GM12872 (cell line): ENCODE results near the gene RASA2.

Experiments
- TF ChIP-seq, protein P1 (sequence below): IDR thresholded peaks from 3 replicates; pipeline ENCODE4 v1.5.1; 2011; ENCODE audit warnings: low read depth, mild to moderate bottlenecking, low read length, moderate library complexity; ENCODE audit not compliant: insufficient read depth

RASA2 gene

DNA sequence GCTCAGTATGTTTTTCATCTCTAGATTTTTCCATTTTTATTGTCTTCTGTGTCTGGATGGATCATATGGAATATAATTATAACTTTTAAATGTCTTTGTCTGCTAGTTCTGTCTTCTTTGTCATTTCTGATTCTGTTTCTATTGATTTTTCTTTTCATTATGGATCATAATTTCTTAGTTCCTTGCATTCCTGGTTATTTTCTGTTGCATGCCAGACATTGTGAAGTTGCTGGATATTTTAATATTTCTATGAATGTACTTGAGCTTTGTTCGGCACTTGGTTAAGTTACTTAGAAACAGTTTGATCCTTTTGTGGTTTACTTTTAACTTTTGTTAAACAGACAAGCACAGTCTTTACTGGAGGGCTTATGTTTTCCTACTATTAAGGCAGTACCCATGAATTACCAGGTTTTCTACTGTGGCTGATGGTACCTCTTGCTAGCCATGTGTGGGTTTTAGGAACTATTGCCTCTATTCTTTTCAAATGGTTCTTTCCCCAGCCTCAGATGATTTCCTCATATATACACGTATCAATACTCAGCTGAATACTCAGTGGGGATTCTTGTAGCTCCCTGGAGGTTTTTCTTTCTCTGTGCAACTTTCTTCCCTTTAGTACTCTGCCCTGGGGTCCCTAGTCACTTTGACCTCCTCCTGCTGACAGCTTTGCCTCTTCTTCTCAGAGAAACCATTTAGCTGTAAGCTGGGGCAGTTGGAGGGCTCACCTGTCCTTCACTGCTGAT is 64.3 kb downstream of the RASA2 start:
- TF ChIP-seq, protein P1, sequence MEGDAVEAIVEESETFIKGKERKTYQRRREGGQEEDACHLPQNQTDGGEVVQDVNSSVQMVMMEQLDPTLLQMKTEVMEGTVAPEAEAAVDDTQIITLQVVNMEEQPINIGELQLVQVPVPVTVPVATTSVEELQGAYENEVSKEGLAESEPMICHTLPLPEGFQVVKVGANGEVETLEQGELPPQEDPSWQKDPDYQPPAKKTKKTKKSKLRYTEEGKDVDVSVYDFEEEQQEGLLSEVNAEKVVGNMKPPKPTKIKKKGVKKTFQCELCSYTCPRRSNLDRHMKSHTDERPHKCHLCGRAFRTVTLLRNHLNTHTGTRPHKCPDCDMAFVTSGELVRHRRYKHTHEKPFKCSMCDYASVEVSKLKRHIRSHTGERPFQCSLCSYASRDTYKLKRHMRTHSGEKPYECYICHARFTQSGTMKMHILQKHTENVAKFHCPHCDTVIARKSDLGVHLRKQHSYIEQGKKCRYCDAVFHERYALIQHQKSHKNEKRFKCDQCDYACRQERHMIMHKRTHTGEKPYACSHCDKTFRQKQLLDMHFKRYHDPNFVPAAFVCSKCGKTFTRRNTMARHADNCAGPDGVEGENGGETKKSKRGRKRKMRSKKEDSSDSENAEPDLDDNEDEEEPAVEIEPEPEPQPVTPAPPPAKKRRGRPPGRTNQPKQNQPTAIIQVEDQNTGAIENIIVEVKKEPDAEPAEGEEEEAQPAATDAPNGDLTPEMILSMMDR: no peak

DNA sequence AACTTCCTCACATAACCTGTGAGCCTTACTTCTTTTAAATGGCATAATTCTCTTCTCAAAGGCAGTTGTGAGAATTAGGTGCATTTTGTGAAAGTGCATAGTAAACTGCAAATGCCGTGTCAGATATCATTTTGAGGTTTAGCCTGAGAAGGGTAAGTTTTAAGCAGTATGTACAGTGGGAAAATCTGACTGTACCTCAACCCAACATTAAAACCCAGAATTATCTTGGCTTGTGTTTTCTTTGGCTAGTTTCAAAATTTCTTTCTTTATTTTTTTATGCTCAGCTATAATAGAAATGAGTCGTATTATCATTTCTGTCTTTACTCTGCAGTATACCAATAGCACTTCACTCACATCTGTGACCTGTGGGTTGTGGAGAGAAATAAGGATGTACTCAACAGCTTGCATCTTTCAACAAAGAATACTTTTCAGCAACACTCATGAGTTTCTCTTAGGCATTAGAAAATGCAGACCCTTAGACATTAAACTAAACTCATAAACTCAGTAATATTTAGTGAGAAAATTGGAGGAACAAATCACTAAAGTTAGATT is 65.7 kb downstream of the RASA2 start:
- TF ChIP-seq, protein P1: no peak

DNA sequence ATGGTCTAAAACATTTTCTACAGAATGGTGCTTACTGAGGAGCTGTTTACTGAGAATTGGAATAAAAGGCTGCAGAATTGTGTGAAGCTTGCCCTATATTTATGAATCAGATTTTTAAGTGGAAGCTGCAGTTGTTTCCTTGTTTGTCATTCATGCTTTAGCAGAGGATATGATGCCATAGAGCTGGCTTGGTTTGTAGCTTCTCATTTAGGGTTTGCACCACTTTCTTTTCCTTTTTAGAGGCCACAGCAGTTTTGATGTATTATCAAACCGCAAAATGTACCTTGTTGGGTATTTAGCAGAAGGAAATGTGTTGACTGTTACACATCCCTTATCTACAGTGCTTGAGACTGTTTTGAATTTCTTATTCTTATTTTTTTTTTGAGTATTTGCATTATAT is 66.2 kb downstream of the RASA2 start:
- TF ChIP-seq, protein P1: no peak

DNA sequence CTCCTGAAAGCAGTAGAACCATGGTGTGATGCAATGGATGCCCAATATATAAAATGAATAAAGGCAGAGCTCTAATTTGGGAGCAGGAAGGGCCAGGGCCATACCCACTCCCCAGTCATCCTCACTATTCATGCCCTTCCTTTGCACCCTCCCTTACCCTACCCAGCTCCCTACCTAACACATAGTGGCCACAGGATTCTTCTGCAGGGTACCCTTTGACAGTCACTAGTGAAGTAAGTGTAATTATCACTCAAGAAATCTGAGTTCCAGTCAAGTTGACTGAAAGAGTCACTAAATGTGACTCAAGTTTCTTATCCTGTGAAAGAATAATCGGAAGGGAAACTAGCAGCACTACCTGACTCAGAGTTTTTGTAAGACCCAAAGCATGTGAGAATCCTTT is 69.2 kb downstream of the RASA2 start:
- TF ChIP-seq, protein P1: no peak

DNA sequence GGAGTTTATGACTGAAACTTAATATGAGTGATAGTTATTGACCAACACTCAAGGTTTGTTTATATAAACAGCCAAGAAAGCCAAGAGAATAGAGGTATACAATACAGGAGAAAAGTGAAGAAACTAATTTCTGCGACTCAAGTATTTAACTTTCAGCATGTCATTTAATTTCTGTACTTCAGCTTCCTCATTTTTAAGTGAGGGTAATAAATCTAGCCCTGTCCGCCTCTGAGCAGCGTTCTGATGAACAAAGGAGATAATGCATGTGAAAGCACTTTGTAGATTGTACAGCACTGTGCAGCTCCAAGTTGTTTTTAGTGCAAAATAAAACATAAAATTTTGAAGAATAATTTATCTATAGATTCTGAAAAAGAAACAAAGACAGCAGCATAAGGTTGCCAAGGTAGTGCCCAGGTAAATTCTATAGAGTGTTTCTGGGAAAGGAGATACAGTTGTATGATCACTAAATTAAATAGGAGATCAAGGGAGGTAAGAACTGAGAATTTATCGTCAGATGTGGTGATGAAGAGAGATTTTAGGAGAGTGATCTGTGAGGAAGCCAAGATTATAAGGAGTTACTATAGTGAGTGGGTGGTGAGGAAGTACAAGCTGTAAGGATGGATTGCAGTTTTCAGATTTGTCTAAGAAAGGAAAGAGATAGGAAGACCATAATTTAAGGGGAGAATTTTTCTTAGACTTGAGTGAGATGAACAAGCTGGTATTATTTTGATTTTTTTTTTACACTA is 71.3 kb downstream of the RASA2 start:
- TF ChIP-seq, protein P1: no peak

DNA sequence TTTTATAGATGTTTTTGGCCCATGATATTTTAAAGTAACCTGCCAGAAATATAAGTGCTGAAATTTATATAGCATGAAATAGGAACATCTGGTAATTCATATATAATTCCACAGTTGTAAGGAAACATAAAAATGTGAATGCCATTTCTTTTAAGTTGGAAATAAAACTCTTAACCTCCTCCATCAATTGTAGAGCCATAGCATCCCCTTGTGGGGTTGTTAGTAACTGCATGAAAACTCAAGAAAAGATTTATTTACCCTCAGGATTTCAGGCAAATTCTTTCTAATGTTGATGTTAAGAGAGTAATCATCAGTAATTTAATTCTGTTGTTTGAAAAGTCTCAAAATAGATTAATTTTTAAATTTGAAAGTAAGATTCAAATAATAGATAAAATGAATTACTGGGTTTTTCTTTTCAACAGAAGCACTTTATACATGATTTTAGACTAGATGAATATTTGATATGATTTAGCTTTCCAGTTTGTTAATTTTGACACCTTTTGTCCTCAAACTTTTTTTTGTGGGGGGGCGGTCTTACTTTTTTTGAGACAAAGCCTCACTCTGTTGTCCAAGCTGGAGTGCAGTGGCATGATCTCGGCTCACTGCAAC is 74.7 kb downstream of the RASA2 start:
- TF ChIP-seq, protein P1: peak; percentile 86

DNA sequence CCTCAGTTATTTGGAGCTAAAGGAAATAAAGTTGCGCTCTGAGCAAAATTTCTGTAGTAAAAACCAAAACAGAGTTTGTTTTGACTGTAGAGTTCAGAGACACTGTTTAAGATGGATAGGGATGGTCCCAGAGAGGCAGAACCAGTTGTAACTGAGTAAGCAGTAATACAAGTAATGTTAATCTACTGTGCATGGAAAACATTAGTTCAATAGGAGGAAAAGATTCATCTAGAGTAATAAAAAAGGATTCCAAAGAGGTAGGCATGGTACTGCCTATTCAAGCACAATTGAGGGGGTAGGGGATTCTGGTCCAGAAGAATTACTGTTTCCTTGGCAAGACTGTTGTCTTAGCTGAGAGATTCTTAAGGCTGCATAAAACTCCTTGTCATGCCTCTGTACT is 77.4 kb downstream of the RASA2 start:
- TF ChIP-seq, protein P1: no peak
